Parathyroid adenoma (tissue), 2 donors: ENCODE data around the gene HECTD3.

Experiments
- H2AFZ ChIP-seq: fragments of 300-600 bp; sonication (generic); one replicate; pipeline ENCODE4 v1.7.0; 2017; ENCODE audit warnings: antibody characterized with exemption, mild to moderate bottlenecking
- H3K27ac ChIP-seq: fragments of 300-600 bp; sonication (generic); one replicate; pipeline ENCODE4 v1.7.0; 2017
- H3K27me3 ChIP-seq: fragments of 300-600 bp; sonication (generic); one replicate; pipeline ENCODE4 v1.7.0; 2017; ENCODE audit warnings: low read length; ENCODE audit not compliant: control insufficient read depth, insufficient read depth
- H3K36me3 ChIP-seq: fragments of 300-600 bp; sonication (generic); one replicate; pipeline ENCODE4 v1.7.0; 2017; ENCODE audit warnings: low read length; ENCODE audit not compliant: control insufficient read depth, insufficient read depth
- H3K4me1 ChIP-seq: fragments of 300-600 bp; sonication (generic); one replicate; pipeline ENCODE4 v1.7.0; 2017; ENCODE audit warnings: control low read depth
- H3K4me2 ChIP-seq: fragments of 300-600 bp; sonication (generic); one replicate; pipeline ENCODE4 v1.7.0; 2017; ENCODE audit warnings: low read length
- H3K4me3 ChIP-seq: fragments of 300-600 bp; sonication (generic); one replicate; pipeline ENCODE4 v1.7.0; 2017; ENCODE audit warnings: low read depth, low read length
- H3K79me2 ChIP-seq: fragments of 300-600 bp; sonication (generic); one replicate; pipeline ENCODE4 v1.7.0; 2017; ENCODE audit warnings: control low read depth
- H3K9ac ChIP-seq: fragments of 300-600 bp; sonication (generic); one replicate; pipeline ENCODE4 v1.7.0; 2017; ENCODE audit warnings: mild to moderate bottlenecking
- H3K9me3 ChIP-seq: fragments of 300-600 bp; sonication (generic); one replicate; pipeline ENCODE4 v1.7.0; 2017; ENCODE audit warnings: low read length; ENCODE audit not compliant: control insufficient read depth
- TF ChIP-seq, protein P1 (sequence below): fragments of 300-600 bp; sonication (generic); IDR thresholded peaks from one replicate; pipeline ENCODE4 v1.7.0; 2017; ENCODE audit warnings: antibody characterized with exemption, mild to moderate bottlenecking
- donor health status: primary hyperparathyroidism.

The HECTD3 gene

DNA sequence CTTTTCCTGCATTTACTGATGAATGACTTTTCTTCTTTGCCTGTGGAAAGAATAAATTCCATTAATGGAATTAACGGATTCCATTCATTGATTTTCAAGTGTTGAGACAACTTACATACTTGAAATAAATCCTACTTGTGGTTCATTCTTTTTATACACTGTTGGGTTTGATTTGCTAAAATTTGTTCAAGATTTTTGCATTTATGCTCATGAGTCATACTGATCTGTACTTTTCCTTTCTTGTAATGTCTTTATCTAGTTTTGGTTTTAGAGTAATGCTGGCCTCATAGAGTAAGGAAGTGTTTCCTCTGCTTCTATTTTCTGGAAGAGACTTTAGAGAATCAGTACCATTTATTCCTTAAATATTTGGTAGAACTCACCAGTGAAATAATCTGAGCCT is 15.3 kb upstream of the HECTD3 start:
- H3K27me3 ChIP-seq = no peaks in the 10 kb centered on the region
- H3K4me1 ChIP-seq = no peaks in the 10 kb centered on the region
- H3K79me2 ChIP-seq = no peaks in the 10 kb centered on the region
- H3K36me3 ChIP-seq = no peaks in the 10 kb centered on the region
- H3K4me3 ChIP-seq = no peak overlapping the region
- no peaks in the 10 kb centered on the region for H3K9me3 ChIP-seq
- H3K9ac ChIP-seq = no peak overlapping the region
- no peak overlapping the region for H3K27ac ChIP-seq
- no peak overlapping the region for H2AFZ ChIP-seq
- no peak overlapping the region for H3K4me2 ChIP-seq
- TF ChIP-seq, protein P1, sequence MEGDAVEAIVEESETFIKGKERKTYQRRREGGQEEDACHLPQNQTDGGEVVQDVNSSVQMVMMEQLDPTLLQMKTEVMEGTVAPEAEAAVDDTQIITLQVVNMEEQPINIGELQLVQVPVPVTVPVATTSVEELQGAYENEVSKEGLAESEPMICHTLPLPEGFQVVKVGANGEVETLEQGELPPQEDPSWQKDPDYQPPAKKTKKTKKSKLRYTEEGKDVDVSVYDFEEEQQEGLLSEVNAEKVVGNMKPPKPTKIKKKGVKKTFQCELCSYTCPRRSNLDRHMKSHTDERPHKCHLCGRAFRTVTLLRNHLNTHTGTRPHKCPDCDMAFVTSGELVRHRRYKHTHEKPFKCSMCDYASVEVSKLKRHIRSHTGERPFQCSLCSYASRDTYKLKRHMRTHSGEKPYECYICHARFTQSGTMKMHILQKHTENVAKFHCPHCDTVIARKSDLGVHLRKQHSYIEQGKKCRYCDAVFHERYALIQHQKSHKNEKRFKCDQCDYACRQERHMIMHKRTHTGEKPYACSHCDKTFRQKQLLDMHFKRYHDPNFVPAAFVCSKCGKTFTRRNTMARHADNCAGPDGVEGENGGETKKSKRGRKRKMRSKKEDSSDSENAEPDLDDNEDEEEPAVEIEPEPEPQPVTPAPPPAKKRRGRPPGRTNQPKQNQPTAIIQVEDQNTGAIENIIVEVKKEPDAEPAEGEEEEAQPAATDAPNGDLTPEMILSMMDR = no peak

DNA sequence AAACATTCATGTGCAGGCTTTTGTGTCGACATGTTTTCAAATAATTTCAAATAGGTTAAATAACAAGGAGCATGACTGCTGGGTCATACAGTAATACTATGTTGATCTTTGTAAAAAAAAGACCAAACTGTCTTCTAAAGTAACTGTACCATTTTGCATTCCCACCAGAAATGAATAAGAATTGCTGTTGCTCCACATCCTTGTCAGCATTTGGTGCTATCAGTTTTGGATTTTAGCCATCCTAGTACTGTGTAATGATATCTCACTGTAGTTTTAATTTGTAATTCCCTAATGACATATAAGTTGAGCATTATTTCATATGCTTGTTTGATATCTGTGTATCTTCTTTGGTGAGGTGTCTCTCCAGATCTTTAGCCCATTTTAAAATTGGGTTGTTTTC is 12.5 kb upstream of the HECTD3 start:
- TF ChIP-seq, protein P1 = no peak
- Histone ChIP-seq H3K27me3 (no peaks in the 10 kb centered on the region), H3K9me3 (no peaks in the 10 kb centered on the region), H3K36me3 (no peaks in the 10 kb centered on the region), H3K4me3 (no peak overlapping the region), H3K9ac (no peak overlapping the region), H3K4me1 (no peaks in the 10 kb centered on the region), H3K79me2 (no peaks in the 10 kb centered on the region), H2AFZ (no peak overlapping the region), H3K27ac (no peak overlapping the region), H3K4me2 (no peak overlapping the region)

- Histone ChIP-seq H3K4me1 (peaks cover 3% of the 10 kb centered on the region), H3K9ac (no peak overlapping the region), H3K27ac (no peak overlapping the region), H3K4me2 (no peak overlapping the region), H3K9me3 (no peaks in the 10 kb centered on the region), H3K79me2 (no peaks in the 10 kb centered on the region), H3K4me3 (no peak overlapping the region), H3K36me3 (no peaks in the 10 kb centered on the region), H3K27me3 (no peaks in the 10 kb centered on the region), H2AFZ (peak overlapping the region; percentile 56)
- TF ChIP-seq, protein P1 = peak; percentile 55
These were observed 7.6 kb upstream of the HECTD3 start for GRCh38 chr1:45018599-45019230.

- TF ChIP-seq, protein P1 = no peak
- Histone ChIP-seq H3K4me3 (no peak overlapping the region), H2AFZ (no peak overlapping the region), H3K27me3 (no peaks in the 10 kb centered on the region), H3K9me3 (no peaks in the 10 kb centered on the region), H3K4me2 (no peak overlapping the region), H3K4me1 (peaks cover 3% of the 10 kb centered on the region), H3K36me3 (no peaks in the 10 kb centered on the region), H3K9ac (no peak overlapping the region), H3K79me2 (no peaks in the 10 kb centered on the region), H3K27ac (no peak overlapping the region)
These were observed 5.6 kb upstream of the HECTD3 start for GRCh38 chr1:45016767-45017166.

GRCh38 chr1:45016090-45016697 is 5.1 kb upstream of the HECTD3 start:
- no peak overlapping the region for H3K9ac ChIP-seq
- no peak overlapping the region for H3K4me3 ChIP-seq
- H3K36me3 ChIP-seq = no peaks in the 10 kb centered on the region
- no peaks in the 10 kb centered on the region for H3K27me3 ChIP-seq
- H3K4me2 ChIP-seq = no peak overlapping the region
- H3K9me3 ChIP-seq = no peaks in the 10 kb centered on the region
- H3K79me2 ChIP-seq = no peaks in the 10 kb centered on the region
- no peak overlapping the region for H3K27ac ChIP-seq
- H3K4me1 ChIP-seq = peaks cover 3% of the 10 kb centered on the region
- TF ChIP-seq, protein P1 = no peak
- no peak overlapping the region for H2AFZ ChIP-seq
